HG03196 (cell line): ENCODE measurements around the gene STK33.

Source experiments
- ATAC-seq: cut with Tn5 transposase; IDR thresholded peaks from one replicate; pipeline ENCODE4 v1.9.1; 2021; ENCODE audit not compliant: unreplicated experiment

The STK33 gene

GRCh38 chr11:8375932-8376331 is 218.1 kb downstream of the STK33 start:
- no peak for ATAC-seq

GRCh38 chr11:8375460-8375859 is 218.6 kb downstream of the STK33 start:
- ATAC-seq, result no peak

GRCh38 chr11:8374716-8375115 is 219.3 kb downstream of the STK33 start:
- ATAC-seq, result no peak

- ATAC-seq, result no peak
These were observed 220.3 kb downstream of the STK33 start for GRCh38 chr11:8373519-8374432.

GRCh38 chr11:8372641-8373381 is 221.2 kb downstream of the STK33 start:
- ATAC-seq, result no peak

GRCh38 chr11:8371516-8371884 is 222.5 kb downstream of the STK33 start:
- no peak for ATAC-seq

- no peak for ATAC-seq
These were observed 223.1 kb downstream of the STK33 start for GRCh38 chr11:8370812-8371515.

GRCh38 chr11:8369592-8370205 is 224.3 kb downstream of the STK33 start:
- no peak for ATAC-seq

GRCh38 chr11:8368772-8369171 is 225.3 kb downstream of the STK33 start:
- ATAC-seq, result no peak

- ATAC-seq, result no peak
These were observed 225.8 kb downstream of the STK33 start for GRCh38 chr11:8368194-8368593.

- no peak for ATAC-seq
These were observed 227.7 kb downstream of the STK33 start for GRCh38 chr11:8366316-8366715.

GRCh38 chr11:8365216-8365941 is 228.6 kb downstream of the STK33 start:
- ATAC-seq, result no peak

- ATAC-seq, result no peak
These were observed 230.1 kb downstream of the STK33 start for GRCh38 chr11:8363921-8364320.

GRCh38 chr11:8362899-8363298 is 231.1 kb downstream of the STK33 start:
- ATAC-seq, result no peak

- ATAC-seq, result no peak
These were observed 231.5 kb downstream of the STK33 start for GRCh38 chr11:8362491-8362890.

GRCh38 chr11:8361664-8362210 is 232.3 kb downstream of the STK33 start:
- ATAC-seq, result no peak

GRCh38 chr11:8361206-8361605 is 232.8 kb downstream of the STK33 start:
- ATAC-seq, result no peak

GRCh38 chr11:8360086-8360828 is 233.8 kb downstream of the STK33 start:
- no peak for ATAC-seq

- no peak for ATAC-seq
These were observed 234.5 kb downstream of the STK33 start for GRCh38 chr11:8359521-8359920.
